HG03354 (cell line): ENCODE data around the gene MACROD2.

ENCODE experiments used
- ATAC-seq: cut with Tn5 transposase; IDR thresholded peaks from one replicate; pipeline ENCODE4 v1.9.1; 2021; ENCODE audit warnings: mild to moderate bottlenecking; ENCODE audit not compliant: unreplicated experiment, poor library complexity, severe bottlenecking

Gene MACROD2

GRCh38 chr20:15440049-15440820 is 1444.9 kb downstream of the MACROD2 start:
- no peak for ATAC-seq

- no peak for ATAC-seq
Observed at GRCh38 chr20:15445056-15445840, 1449.9 kb downstream of the MACROD2 start.

- no peak for ATAC-seq
Observed at GRCh38 chr20:15446373-15446772, 1451.1 kb downstream of the MACROD2 start.

- no peak for ATAC-seq
Observed at GRCh38 chr20:15447549-15447948, 1452.2 kb downstream of the MACROD2 start.

GRCh38 chr20:15449061-15449460 is 1453.7 kb downstream of the MACROD2 start:
- no peak for ATAC-seq

GRCh38 chr20:15451241-15451640 is 1455.9 kb downstream of the MACROD2 start:
- ATAC-seq: no peak

- no peak for ATAC-seq
Observed at GRCh38 chr20:15455279-15455678, 1460.0 kb downstream of the MACROD2 start.

- ATAC-seq: no peak
Observed at GRCh38 chr20:15461938-15462337, 1466.6 kb downstream of the MACROD2 start.

- no peak for ATAC-seq
Observed at GRCh38 chr20:15475483-15475882, 1480.2 kb downstream of the MACROD2 start.

GRCh38 chr20:15476186-15476585 is 1480.9 kb downstream of the MACROD2 start:
- no peak for ATAC-seq

- no peak for ATAC-seq
Observed at GRCh38 chr20:15476781-15477180, 1481.5 kb downstream of the MACROD2 start.

- no peak for ATAC-seq
Observed at GRCh38 chr20:15482525-15482924, 1487.2 kb downstream of the MACROD2 start.

GRCh38 chr20:15485519-15485918 is 1490.2 kb downstream of the MACROD2 start:
- ATAC-seq: no peak

GRCh38 chr20:15487030-15487429 is 1491.7 kb downstream of the MACROD2 start:
- no peak for ATAC-seq

GRCh38 chr20:15487682-15488081 is 1492.4 kb downstream of the MACROD2 start:
- ATAC-seq: no peak

GRCh38 chr20:15491575-15491974 is 1496.3 kb downstream of the MACROD2 start:
- no peak for ATAC-seq

- ATAC-seq: no peak
Observed at GRCh38 chr20:15494851-15495250, 1499.5 kb downstream of the MACROD2 start.

GRCh38 chr20:15496501-15497039 is 1501.3 kb downstream of the MACROD2 start:
- no peak for ATAC-seq

- ATAC-seq: no peak
Observed at GRCh38 chr20:15498926-15499325, 1503.6 kb downstream of the MACROD2 start.

GRCh38 chr20:15506311-15506710 is 1511.0 kb downstream of the MACROD2 start:
- ATAC-seq: no peak

GRCh38 chr20:15507151-15507550 is 1511.8 kb downstream of the MACROD2 start:
- no peak for ATAC-seq
